ENCODE measurements around the gene ZNF529. TPM values are rescaled to one million over a fixed set of nuclear protein-coding genes. Genes with fewer than 3 reads are reported as not detected.

Gene ZNF529
- total RNA-seq, 1 donor from 2014 or later = 33.5 TPM

DNA sequence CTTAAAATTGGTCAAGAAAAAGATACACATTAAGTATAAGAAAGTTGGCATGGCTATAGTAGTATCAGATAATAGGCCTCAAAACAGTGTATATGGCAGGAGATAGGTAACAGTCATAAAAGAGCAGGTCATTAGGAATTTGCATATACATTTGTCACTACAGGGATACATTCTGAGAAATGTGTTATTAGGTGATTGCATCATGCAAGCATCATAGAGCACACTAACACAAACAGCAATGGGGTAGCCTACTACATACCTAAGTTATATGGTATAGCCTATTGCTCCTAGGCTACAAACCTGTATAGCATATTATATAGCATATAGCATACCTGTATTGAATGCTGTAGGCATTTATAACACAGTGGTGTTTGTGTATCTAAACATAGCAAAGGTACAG lies 6.2 kb upstream of the ZNF529 start:
- H3K36me3 Mint-ChIP-seq = peaks cover 47% of the 10 kb centered on the region
- H3K4me3 Mint-ChIP-seq = no peak overlapping the region

DNA sequence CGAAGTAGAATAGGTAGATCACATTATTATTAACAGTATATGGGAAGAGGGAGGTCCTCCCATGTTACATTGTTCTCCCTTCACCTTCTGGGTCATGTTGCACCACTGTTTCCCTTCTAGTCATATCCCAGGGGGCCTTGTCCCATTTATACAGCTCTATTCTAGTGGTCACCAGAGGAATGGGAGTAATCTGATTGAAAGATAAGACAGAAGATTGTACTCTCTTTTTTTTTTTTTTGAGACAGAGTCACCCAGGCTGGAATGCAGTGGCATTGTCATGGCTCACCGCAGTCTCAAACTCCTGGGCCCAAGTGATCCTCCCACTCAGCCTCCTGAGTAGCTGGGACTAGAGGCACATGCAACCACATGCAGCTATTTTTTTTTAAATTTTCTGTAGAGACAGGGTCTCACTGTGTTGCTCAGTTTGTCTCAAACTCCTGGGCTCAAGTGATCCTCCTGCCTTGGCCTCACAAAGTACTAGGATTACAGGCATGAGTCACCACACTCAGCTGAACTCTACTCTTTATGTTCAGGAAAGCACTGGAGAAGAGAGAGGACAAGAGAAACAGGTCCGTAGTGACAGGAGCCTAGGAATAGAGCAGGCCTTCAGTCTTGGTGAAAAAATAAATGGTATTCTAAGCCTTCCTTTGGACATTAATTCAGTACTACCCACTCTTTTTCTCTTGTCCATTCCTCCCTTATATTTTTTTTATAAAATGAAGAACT lies 4.3 kb upstream of the ZNF529 start:
- Mint-ChIP-seq H3K36me3 (peaks cover 39% of the 10 kb centered on the region), H3K4me1 (peaks cover 17% of the 10 kb centered on the region), H3K4me3 (no peak overlapping the region), H3K9me3 (peaks cover 15% of the 10 kb centered on the region), H3K27ac (no peak overlapping the region), H3K27me3 (ENCODE audit: low read depth) (no peaks in the 10 kb centered on the region)
- no peak for DNase-seq (ENCODE audit: low spot score in 2 of 2, unreplicated experiment in 2 of 2)
- TF ChIP-seq, protein P1, sequence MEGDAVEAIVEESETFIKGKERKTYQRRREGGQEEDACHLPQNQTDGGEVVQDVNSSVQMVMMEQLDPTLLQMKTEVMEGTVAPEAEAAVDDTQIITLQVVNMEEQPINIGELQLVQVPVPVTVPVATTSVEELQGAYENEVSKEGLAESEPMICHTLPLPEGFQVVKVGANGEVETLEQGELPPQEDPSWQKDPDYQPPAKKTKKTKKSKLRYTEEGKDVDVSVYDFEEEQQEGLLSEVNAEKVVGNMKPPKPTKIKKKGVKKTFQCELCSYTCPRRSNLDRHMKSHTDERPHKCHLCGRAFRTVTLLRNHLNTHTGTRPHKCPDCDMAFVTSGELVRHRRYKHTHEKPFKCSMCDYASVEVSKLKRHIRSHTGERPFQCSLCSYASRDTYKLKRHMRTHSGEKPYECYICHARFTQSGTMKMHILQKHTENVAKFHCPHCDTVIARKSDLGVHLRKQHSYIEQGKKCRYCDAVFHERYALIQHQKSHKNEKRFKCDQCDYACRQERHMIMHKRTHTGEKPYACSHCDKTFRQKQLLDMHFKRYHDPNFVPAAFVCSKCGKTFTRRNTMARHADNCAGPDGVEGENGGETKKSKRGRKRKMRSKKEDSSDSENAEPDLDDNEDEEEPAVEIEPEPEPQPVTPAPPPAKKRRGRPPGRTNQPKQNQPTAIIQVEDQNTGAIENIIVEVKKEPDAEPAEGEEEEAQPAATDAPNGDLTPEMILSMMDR (IDR thresholded peaks at IDR 0.05; ENCODE audit: unreplicated experiment) = no peak

More for the DNA sequence above, 6.2 kb upstream of the ZNF529 start:
- DNase-seq (ENCODE audit: low spot score in 2 of 2, unreplicated experiment in 2 of 2) = no peak
- H3K27me3 Mint-ChIP-seq (ENCODE audit: low read depth) = no peaks in the 10 kb centered on the region
- H3K9me3 Mint-ChIP-seq = peaks cover 15% of the 10 kb centered on the region
- peaks cover 12% of the 10 kb centered on the region for H3K4me1 Mint-ChIP-seq
- TF ChIP-seq, protein P1 (IDR thresholded peaks at IDR 0.05; ENCODE audit: unreplicated experiment) = no peak
- H3K27ac Mint-ChIP-seq = no peak overlapping the region

GRCh38 chr19:36574741-36575140 lies 1.6 kb upstream of the ZNF529 start:
- Mint-ChIP-seq H3K9me3 (no peaks in the 10 kb centered on the region), H3K27ac (peak overlapping the region; percentile 97), H3K4me1 (peaks cover 25% of the 10 kb centered on the region), H3K4me3 (peak overlapping the region; percentile 91), H3K36me3 (peaks cover 20% of the 10 kb centered on the region), H3K27me3 (ENCODE audit: low read depth) (no peaks in the 10 kb centered on the region)
- TF ChIP-seq, protein P1 (IDR thresholded peaks at IDR 0.05; ENCODE audit: unreplicated experiment) = no peak
- DNase-seq (ENCODE audit: low spot score in 2 of 2, unreplicated experiment in 2 of 2) = no peak

DNA sequence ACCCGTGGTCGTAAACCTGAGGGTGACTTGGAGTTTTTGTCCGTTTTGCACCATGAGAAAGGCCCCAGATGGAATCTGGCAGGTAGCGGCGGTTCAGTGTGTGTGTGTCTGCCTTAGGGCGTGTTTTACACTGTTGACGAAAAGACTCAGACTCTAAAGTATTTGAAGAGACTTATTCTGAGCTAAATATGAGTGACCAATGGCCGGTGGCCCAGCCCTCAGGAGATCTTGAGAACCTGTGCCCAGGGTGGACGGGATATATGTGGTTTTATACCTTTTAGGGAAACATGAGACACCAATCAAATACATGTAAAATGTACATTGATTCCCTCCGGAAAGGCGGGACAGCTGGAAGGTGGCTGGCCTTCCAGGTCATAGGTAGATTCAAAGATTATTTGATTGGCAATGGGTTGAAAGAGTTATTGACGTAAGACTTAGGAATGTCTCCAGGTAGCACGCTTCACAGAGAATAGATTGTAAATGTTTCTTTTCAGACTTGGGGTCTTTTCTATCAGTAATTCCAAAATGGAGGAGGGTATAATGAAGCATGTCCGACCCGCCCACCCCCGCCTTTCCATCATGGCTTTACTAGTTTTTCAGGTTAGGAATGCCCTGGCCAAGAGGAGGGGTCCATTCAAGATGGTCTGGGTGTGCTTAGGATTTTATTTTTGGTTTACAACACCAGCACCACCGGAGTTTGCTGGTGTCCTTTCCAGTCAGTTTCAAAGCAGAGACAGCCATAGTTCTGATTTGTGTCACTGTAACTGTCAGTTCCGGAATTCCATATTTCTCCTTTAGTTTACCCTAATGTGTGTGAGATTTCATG lies 1.0 kb upstream of the ZNF529 start:
- H3K4me3 Mint-ChIP-seq = peak overlapping the region; percentile 91
- no peaks in the 10 kb centered on the region for H3K9me3 Mint-ChIP-seq
- TF ChIP-seq, protein P1 (IDR thresholded peaks at IDR 0.05; ENCODE audit: unreplicated experiment) = no peak
- peak overlapping the region; percentile 97 for H3K27ac Mint-ChIP-seq
- no peak for DNase-seq (ENCODE audit: low spot score in 2 of 2, unreplicated experiment in 2 of 2)
- no peaks in the 10 kb centered on the region for H3K27me3 Mint-ChIP-seq (ENCODE audit: low read depth)
- H3K4me1 Mint-ChIP-seq = peaks cover 25% of the 10 kb centered on the region
- peaks cover 17% of the 10 kb centered on the region for H3K36me3 Mint-ChIP-seq

GRCh38 chr19:36572593-36573019 lies 486 bp downstream of the ZNF529 start:
- H3K36me3 Mint-ChIP-seq = peaks cover 24% of the 10 kb centered on the region
- peaks cover 4% of the 10 kb centered on the region for H3K9me3 Mint-ChIP-seq
- no peaks in the 10 kb centered on the region for H3K27me3 Mint-ChIP-seq (ENCODE audit: low read depth)
- peaks cover 25% of the 10 kb centered on the region for H3K4me1 Mint-ChIP-seq
- TF ChIP-seq, protein P1 (IDR thresholded peaks at IDR 0.05; ENCODE audit: unreplicated experiment) = no peak
- peak overlapping the region; percentile 97 for H3K27ac Mint-ChIP-seq
- no peak for DNase-seq (ENCODE audit: low spot score in 2 of 2, unreplicated experiment in 2 of 2)
- peak overlapping the region; percentile 91 for H3K4me3 Mint-ChIP-seq
